ENCODE results near the gene SLC9A3.
A peak's percentile ranks its signal among the peaks of the same experiment; 100 is the strongest.

The SLC9A3 gene

GRCh38 chr5:442335-443238, 81.7 kb downstream of the SLC9A3 start, which contains the start of gene EXOC3:
TSS of gene EXOC3 (plus strand) at chr5:443176. CDS start at chr5:446206, 3,030 bp downstream.
- peak; percentile 52 for DNase-seq (ENCODE audit: low read depth)

DNA sequence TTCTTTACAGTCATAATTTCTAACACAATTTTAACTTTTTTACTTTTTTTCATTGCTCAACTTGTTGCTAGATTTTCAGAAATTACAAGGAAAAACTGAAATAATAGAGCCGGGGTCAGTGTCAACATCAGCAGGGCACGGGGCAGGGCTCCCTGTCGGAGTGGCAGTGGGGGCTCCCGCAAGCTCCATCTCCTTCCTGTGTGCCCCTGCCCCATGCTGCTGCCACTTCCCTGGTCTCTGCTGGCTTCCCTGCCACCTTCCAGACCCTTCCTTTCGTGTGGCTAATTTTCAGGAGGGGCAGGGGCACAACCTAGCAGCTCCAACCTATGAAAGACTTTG, 82.3 kb downstream of the SLC9A3 start:
- no peak for DNase-seq (ENCODE audit: low read depth)

- no peak for DNase-seq (ENCODE audit: low read depth)
Measured at GRCh38 chr5:440401-441201, 83.6 kb downstream of the SLC9A3 start.

DNA sequence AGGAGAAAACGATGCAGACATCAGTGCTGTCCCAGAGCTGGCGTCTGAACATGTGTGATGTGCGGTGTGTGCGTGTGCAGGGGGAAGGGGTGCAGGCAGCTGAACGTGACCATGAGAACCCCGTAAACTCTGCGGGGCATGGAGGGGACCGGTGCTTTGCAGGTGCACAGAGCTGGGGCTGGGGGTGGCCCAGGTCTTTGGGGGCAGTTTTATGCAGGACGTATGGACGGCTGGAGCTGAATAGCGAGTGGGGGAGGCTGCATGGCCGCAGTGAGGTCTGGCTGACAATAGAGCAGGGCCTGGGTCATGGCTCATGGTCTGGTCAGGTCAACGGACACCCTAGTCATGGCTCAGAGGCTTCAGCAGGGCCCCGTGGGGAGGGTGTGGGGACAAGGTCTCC, 84.6 kb downstream of the SLC9A3 start:
- no peak for DNase-seq (ENCODE audit: low read depth)

DNA sequence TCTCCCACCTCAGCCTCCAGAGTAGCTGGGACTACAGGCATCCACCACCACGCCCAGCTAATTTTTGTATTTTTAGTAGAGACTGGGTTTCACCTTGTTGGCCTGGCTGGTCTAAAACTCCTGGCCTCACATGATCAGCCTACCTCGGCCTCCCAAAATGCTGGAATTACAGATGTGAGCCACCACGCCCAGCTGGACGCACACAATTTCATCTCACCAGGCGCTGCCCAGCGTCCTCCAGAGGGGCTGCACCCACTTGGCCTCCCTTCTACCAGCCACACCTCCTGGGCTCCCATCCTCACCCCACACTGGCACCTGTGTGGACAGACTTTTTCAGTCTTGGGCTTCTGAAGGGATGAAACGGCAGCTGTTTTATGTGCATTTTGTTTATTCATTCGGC, 85.1 kb downstream of the SLC9A3 start:
- DNase-seq (ENCODE audit: low read depth), result no peak

- no peak for DNase-seq (ENCODE audit: low read depth)
Measured at GRCh38 chr5:438481-438981, 85.7 kb downstream of the SLC9A3 start.

DNA sequence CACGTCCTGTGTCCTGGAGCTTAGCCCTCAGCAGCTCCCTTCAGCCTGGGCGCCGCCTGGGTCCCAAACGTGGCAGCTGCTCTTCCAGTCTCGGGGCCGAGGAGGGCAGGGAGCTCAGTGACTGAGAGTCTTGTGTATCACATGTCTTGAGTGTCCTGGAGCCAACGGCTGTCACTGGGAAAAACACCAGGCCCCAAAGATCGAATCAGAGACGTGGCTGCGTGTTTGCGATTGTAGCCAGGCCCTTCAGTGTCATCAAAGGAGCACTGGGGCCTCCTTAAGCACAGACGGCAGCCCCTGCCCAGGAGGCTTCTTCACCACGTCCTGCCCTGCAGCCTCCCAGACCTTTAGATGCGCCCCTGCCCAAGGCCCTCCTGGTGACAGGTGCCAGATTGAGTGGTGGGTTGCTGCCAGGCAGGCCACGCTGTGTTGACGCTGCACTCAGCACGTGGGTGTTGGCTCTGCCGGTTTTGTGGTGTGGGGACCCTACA, 86.9 kb downstream of the SLC9A3 start:
- DNase-seq (ENCODE audit: low read depth), result no peak

- DNase-seq (ENCODE audit: low read depth), result no peak
Measured at GRCh38 chr5:436641-436975, 87.6 kb downstream of the SLC9A3 start.

- no peak for DNase-seq (ENCODE audit: low read depth)
Measured at GRCh38 chr5:435961-436640, 88.1 kb downstream of the SLC9A3 start.

- no peak for DNase-seq (ENCODE audit: low read depth)
Measured at GRCh38 chr5:435156-435790, 89.0 kb downstream of the SLC9A3 start.

DNA sequence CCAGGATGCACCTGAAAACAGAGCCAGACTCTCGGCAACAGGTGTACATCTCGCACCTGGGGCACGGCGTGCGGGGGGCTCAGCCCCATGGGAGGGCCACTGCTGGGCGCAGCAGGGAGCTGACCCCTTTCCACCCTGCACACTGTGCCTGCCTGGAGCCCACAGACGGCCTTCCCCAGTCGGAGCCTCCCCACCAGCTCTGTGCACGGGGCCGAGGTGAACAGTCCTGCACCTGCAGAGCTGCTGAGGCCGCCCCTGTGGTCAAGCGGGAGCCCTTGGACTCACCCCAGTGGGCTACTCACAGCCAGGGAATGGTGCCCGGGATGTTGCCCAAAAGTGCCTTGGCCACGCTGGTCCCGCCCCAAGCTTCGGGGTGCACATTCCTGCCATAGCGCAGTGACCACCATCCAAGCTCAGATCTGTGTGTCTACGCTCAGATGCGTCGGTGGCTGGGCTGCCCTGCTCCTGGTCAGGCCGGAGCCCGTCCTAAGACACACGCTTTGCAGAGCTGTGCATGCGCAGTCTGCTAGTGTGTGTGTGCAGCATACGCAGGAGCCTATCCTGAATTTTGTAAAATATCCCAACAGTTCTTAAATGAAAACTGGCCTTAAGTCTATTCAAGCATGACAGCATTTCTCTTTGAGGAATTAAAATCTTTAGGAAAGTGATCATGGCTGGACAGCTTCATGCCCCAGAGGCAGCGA, 89.7 kb downstream of the SLC9A3 start:
- DNase-seq (ENCODE audit: low read depth), result no peak

GRCh38 chr5:433836-434235, 90.4 kb downstream of the SLC9A3 start:
- DNase-seq (ENCODE audit: low read depth), result no peak

- DNase-seq (ENCODE audit: low read depth), result no peak
Measured at GRCh38 chr5:432928-433791, 91.1 kb downstream of the SLC9A3 start.

- DNase-seq (ENCODE audit: low read depth), result no peak
Measured at GRCh38 chr5:432201-432927, 91.9 kb downstream of the SLC9A3 start.

DNA sequence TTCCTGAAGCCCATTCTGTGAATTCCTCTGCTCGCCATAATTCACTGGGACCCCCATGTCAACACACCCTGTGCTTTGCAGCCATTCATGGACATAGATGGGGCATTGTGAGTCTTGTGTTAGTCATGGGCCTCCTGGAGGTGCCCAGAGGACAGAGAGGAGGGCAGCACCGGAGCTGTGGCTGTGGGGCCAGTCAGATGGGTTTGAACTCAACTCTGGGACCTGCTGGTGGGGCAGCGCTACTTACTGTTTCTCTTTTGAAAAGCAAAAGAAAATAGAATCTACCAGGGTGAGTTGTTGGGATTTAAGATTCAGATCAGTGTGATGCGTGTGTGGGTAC, 92.6 kb downstream of the SLC9A3 start:
- no peak for DNase-seq (ENCODE audit: low read depth)

- no peak for DNase-seq (ENCODE audit: low read depth)
Measured at GRCh38 chr5:431001-431710, 93.1 kb downstream of the SLC9A3 start.

GRCh38 chr5:430214-430925, 93.9 kb downstream of the SLC9A3 start:
- DNase-seq (ENCODE audit: low read depth), result no peak

GRCh38 chr5:429453-430188, 94.6 kb downstream of the SLC9A3 start:
- no peak for DNase-seq (ENCODE audit: low read depth)
